GM21786 (cell line): Measurements from ENCODE around the gene ASB1.

ENCODE experiments used
- ATAC-seq: cut with Tn5 transposase; IDR thresholded peaks from one replicate; pipeline ENCODE4 v1.9.1; 2021; ENCODE audit not compliant: unreplicated experiment

The ASB1 gene

GRCh38 chr2:238464389-238464788 is 37.7 kb downstream of the ASB1 start:
- ATAC-seq = no peak

GRCh38 chr2:238465487-238466242 is 38.9 kb downstream of the ASB1 start:
- ATAC-seq = no peak

- ATAC-seq = no peak
These were observed 39.6 kb downstream of the ASB1 start for GRCh38 chr2:238466243-238466756.

GRCh38 chr2:238467062-238467461 is 40.3 kb downstream of the ASB1 start:
- ATAC-seq = no peak

- ATAC-seq = no peak
These were observed 41.1 kb downstream of the ASB1 start for GRCh38 chr2:238467792-238468191.

GRCh38 chr2:238469155-238469554 is 42.4 kb downstream of the ASB1 start:
- no peak for ATAC-seq

GRCh38 chr2:238473014-238473413 is 46.3 kb downstream of the ASB1 start:
- ATAC-seq = no peak

- ATAC-seq = no peak
These were observed 46.8 kb downstream of the ASB1 start for GRCh38 chr2:238473523-238473922.

- no peak for ATAC-seq
These were observed 48.3 kb downstream of the ASB1 start for GRCh38 chr2:238475034-238475433.

GRCh38 chr2:238475566-238475965 is 48.8 kb downstream of the ASB1 start:
- no peak for ATAC-seq

- no peak for ATAC-seq
These were observed 49.5 kb downstream of the ASB1 start for GRCh38 chr2:238476258-238476657.

- ATAC-seq = no peak
These were observed 51.5 kb downstream of the ASB1 start for GRCh38 chr2:238478216-238478615.

GRCh38 chr2:238479847-238480246 is 53.1 kb downstream of the ASB1 start:
- no peak for ATAC-seq

- no peak for ATAC-seq
These were observed 56.3 kb downstream of the ASB1 start for GRCh38 chr2:238483021-238483420.

GRCh38 chr2:238483656-238484055 is 56.9 kb downstream of the ASB1 start:
- no peak for ATAC-seq

- ATAC-seq = no peak
These were observed 58.1 kb downstream of the ASB1 start for GRCh38 chr2:238484522-238485452.

- no peak for ATAC-seq
These were observed 59.6 kb downstream of the ASB1 start for GRCh38 chr2:238486123-238486848.

- ATAC-seq = no peak
These were observed 60.4 kb downstream of the ASB1 start for GRCh38 chr2:238487134-238487533.

GRCh38 chr2:238487652-238488346 is 61.1 kb downstream of the ASB1 start:
- ATAC-seq = no peak

GRCh38 chr2:238488347-238488826 is 61.7 kb downstream of the ASB1 start:
- no peak for ATAC-seq
